Measurements from ENCODE around the gene SLTM. TPM values are rescaled to one million over a fixed set of nuclear protein-coding genes. Genes with fewer than 3 reads are reported as not detected.
A peak's percentile ranks its signal among the peaks of the same experiment; 100 is the strongest.
"Not testable (repeated sequence)": the region's sequence is repeated elsewhere in the genome, so short reads cannot be mapped to it uniquely, and the experiment has no call there.

SLTM gene
- total RNA-seq = 67.1 TPM

GRCh38 chr15:58933281-58934113, at the start of gene SLTM:
Gene SLTM (minus strand): TSS chr15:58933679. CDS start chr15:58933565, 114 bp downstream.
- peak; percentile 92 for DNase-seq (ENCODE audit: low spot score)

DNA sequence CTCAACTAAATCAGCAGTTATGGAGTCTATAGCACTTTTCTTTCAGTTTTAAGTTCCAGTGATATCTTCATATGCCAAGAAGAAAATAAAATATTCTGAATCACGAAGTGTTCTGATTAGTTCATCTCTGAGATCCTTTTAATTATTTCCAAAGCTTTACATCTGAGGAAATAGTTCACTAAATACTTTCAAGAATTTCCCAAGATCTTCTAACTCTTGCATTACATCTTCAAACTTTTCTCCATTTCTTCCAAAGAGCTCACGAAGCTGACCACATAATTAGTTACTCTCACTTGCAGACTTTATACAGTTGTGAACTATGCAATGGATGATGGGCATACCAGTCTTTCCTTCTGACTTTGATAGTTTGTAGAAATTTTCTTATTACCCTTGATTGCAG, 49.8 kb upstream of the SLTM start:
- DNase-seq (ENCODE audit: low spot score) = no peak

- no peak for DNase-seq (ENCODE audit: low spot score)
These were observed 48.5 kb upstream of the SLTM start for GRCh38 chr15:58981808-58982475.

DNA sequence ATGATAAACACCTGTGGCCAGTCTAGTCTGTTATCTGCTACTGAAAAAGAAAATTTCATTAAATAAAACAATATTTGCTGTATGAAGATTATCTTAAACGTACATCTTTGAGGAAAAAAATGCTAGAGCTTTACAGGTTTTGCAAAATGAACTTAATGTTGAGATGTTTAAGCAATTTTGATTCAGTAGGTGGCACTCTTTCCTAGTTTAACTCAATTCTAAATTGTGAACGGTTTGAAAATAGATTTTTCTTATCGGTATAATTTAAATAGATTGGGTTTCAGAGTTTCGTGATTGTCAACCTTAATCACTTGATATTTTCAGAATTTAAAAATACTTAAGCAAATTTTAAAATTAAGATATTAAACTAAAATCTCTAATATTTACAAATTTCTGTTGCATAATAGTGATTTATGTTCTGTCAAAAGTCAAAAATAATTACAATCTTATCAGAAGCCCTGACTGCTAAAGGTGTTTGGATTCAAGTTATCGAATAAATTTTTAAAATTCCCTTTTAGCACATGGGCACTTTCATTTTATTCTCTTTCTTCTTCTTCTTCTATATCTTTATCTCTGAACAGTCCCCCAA, 47.0 kb upstream of the SLTM start:
- DNase-seq (ENCODE audit: low spot score) = no peak

GRCh38 chr15:58977887-58978286, 44.4 kb upstream of the SLTM start:
- no peak for DNase-seq (ENCODE audit: low spot score)

GRCh38 chr15:58967479-58967878, 34.0 kb upstream of the SLTM start:
- no peak for DNase-seq (ENCODE audit: low spot score)

GRCh38 chr15:58966698-58967097, 33.2 kb upstream of the SLTM start:
- DNase-seq (ENCODE audit: low spot score) = no peak

GRCh38 chr15:58962662-58963565, 29.4 kb upstream of the SLTM start:
- DNase-seq (ENCODE audit: low spot score) = no peak

- no peak for DNase-seq (ENCODE audit: low spot score)
These were observed 28.7 kb upstream of the SLTM start for GRCh38 chr15:58962136-58962535.

GRCh38 chr15:58958811-58959210, 25.3 kb upstream of the SLTM start:
- no peak for DNase-seq (ENCODE audit: low spot score)

- peak; percentile 56 for DNase-seq (ENCODE audit: low spot score)
These were observed 23.9 kb upstream of the SLTM start for GRCh38 chr15:58957101-58957973.

DNA sequence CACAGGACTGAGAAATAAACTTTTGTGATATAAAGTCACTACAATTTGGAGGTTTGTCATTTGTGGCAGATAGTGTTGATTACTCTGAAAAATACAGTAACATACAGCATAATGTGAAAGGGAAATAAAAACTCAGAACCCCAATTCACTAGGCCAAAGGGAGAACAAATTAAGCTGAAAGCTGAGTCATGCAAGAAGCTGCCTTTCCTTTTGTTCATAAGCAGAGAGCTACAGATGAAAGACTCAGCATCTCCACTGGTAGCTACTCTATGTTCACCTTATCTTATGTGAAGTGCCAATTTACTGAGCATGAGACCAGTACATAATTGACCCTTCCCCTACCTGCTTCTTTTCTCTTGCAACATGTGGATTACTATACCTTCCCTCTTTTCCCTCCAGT, 19.3 kb upstream of the SLTM start:
- DNase-seq (ENCODE audit: low spot score) = no peak

GRCh38 chr15:58951388-58952007, 18.0 kb upstream of the SLTM start:
- no peak for DNase-seq (ENCODE audit: low spot score)

- DNase-seq (ENCODE audit: low spot score) = no peak
These were observed 13.7 kb upstream of the SLTM start for GRCh38 chr15:58947179-58947578.

DNA sequence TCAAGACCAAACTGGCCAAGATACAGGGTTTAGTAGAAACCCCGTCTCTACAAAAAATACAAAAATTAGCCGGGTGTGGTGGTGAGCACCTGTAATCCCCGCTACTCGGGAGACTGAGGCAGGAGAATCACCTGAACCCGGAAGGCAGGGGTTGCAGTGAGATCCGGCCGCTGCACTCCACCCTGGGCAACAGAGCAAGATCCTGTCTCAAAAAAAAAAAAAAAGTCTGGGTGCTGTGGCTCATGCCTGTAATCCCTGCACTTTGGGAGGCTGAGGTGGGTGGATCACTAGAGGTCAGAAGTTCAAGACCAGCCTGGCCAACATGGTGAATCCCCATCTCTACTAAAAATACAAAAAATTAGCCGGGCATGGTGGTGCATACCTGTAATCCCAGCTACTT, 1.5 kb upstream of the SLTM start:
- not testable (repeated sequence) for DNase-seq (ENCODE audit: low spot score)

GRCh38 chr15:58934521-58934920, 1.0 kb upstream of the SLTM start:
- DNase-seq (ENCODE audit: low spot score) = no peak

DNA sequence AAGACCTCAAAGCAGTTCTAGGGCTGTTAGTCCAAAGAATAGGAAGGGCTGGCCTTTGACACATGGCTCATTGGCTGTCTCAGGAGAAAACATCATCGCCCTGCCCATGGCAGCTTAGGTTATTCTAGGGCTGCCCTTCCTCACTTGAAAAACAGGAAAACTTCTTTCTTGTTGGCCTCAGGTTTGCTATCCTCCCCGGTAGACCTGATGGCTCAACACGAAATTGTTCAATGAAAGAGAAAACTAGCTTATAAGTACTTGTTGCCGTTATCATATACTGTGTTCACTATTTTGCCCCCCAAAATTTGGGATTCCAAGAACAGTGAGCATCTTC, 602 bp upstream of the SLTM start:
- no peak for DNase-seq (ENCODE audit: low spot score)

DNA sequence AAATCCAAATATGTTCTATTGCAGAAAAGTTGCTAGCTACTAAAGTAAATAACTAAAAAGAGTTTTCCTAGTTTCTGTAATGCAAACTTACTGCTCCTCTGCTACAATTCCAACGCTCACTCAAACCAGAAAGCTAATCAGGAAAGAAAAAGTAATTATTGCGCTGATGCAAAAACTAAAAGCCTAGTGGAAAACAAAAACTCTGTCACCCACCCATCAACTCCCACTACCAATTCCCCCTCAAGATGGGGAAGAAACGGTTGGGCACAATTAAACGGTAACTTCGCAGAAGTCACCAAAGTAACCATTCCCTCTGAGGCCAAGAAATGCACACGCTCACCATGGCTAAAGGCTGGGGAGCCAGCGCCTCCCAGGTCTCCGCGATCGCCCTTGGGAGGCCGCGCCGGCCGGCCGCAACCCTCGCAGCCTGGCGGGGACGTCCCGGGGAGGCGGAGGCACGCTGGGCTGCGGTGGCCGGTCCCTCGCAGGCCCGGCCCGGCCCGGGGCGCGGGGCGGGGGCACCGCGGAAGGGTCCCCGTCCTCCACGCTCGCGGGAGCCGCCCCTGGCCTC, 684 bp downstream of the SLTM start:
- DNase-seq (ENCODE audit: low spot score) = peak; percentile 28

GRCh38 chr15:58931987-58932588, 1.4 kb downstream of the SLTM start:
- peak; percentile 39 for DNase-seq (ENCODE audit: low spot score)
